Posterior vena cava (tissue), 2 donors: ENCODE data around the gene MYG1. TPM values are rescaled to one million over a fixed set of nuclear protein-coding genes. Genes with fewer than 3 reads are reported as not detected.
A peak's percentile ranks its signal among the peaks of the same experiment; 100 is the strongest.

ENCODE experiments used
- DNase-seq: peaks from one replicate; pipeline ENCODE4 v3.0.0-alpha.2; 2020; ENCODE audit warnings: low spot score
- intact Hi-C, 2 donors: fragments of 100-400 bp; cut with DNase I; formaldehyde crosslinking; loops; one replicate each; pipeline versions ENCODE4 v1.14.1 to v1.14.2; 2022 to 2023
- long read RNA-seq, 2 donors: library from polyadenylated mRNA; unstranded; transcript quantifications; one replicate each; pipeline ENCODE4 v2.0.0, GENCODE V29; 2020 to 2021
- total RNA-seq, 2 donors: library from RNA; stranded (reverse); fragmentation: NEBNext Ultra II Directional; extraction: Animal tissue kit (Norgen Biotek cat#: 25700); gene quantifications; one replicate each; pipeline ENCODE4 v1.2.1, GENCODE V29; 2021
- donor health status: DM: yes; HTN: yes; CAD: no.
- donor health status: DM: yes; HTN: yes; CAD: no.

The MYG1 gene
- total RNA-seq: 10 to 100 TPM; 35.6 to 37.8 TPM
- long read RNA-seq, donor 1, transcript C12orf10-201 (7 exons, 1,192 nt): major isoform, 12 of 16 reads
- long read RNA-seq, donor 1, partial matches to known transcripts: 0 of 16 reads
- long read RNA-seq, donor 1, other reads (novel, unspliced or antisense): 1 of 16 reads
- long read RNA-seq, donor 2, transcript C12orf10-201 (7 exons, 1,192 nt): major isoform, 95 of 120 reads
- long read RNA-seq, donor 2, transcript C12orf10-205 (6 exons, 1,369 nt): minor isoform, 9 of 120 reads
- long read RNA-seq, donor 2, partial matches to known transcripts: 1 of 120 reads
- long read RNA-seq, donor 2, other reads (novel, unspliced or antisense): 13 of 120 reads

GRCh38 chr12:53299454-53300180 is at the start of gene MYG1:
Gene MYG1 (plus strand): TSS chr12:53299695. CDS start chr12:53299738, 43 bp downstream.
- peak; percentile 97 for DNase-seq
- intact Hi-C loops: no loop called here

GRCh38 chr12:53251477-53252348 is 47.8 kb upstream of the MYG1 start:
- DNase-seq: peak; percentile 92
- intact Hi-C loops: loop anchor here in 1 of 2 donors (5.0 kb wide), 2 partner anchors 39 to 41 kb away; no protein-coding TSS in a partner anchor

DNA sequence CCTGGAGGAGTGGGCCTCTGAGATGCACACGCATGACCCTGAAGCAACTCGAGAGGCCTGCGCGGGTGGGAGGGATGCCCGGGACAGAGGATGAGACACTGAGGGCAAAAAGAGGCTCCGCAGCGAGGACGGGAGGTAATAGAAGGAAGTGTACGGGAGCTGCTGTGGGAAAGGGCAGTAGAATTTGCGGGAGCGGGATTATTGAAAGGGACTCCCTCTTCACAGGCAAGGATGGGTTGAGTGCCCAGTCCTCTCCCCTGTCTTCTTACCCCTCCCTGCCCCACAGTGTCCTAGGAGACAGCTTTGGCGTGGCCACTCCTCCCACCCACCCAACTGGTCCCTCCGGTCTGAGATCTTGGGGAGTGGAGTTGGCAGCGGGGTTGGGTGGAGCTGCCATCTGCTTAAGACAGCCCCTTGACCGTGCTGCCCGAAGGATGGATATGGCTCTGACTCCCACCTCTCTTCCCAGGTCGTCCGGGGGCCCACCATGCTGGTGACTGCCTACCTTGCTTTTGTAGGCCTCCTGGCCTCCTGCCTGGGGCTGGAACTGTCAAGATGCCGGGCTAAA is 47.1 kb upstream of the MYG1 start:
- intact Hi-C loops: loop anchor here in 1 of 2 donors (5.0 kb wide), 2 partner anchors 40 kb away; no protein-coding TSS in a partner anchor
- no peak for DNase-seq

DNA sequence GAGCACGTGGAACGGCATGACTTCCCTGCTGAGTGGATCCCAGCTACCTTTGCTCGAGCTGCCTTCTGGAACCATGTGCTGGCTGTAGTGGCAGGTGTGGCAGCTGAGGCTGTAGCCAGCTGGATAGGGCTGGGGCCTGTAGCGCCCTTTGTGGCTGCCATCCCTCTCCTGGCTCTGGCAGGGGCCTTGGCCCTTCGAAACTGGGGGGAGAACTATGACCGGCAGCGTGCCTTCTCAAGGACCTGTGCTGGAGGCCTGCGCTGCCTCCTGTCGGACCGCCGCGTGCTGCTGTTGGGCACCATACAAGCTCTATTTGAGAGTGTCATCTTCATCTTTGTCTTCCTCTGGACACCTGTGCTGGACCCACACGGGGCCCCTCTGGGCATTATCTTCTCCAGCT is 46.2 kb upstream of the MYG1 start:
- no peak for DNase-seq
- intact Hi-C loops: loop anchor here in 1 of 2 donors (5.0 kb wide), 2 partner anchors 39 to 41 kb away; no protein-coding TSS in a partner anchor

- intact Hi-C loops: loop anchor here in 1 of 2 donors (5.0 kb wide), 2 partner anchors 37 to 43 kb away; no protein-coding TSS in a partner anchor
- DNase-seq: no peak
Measured at GRCh38 chr12:53254816-53255545, 44.5 kb upstream of the MYG1 start.

DNA sequence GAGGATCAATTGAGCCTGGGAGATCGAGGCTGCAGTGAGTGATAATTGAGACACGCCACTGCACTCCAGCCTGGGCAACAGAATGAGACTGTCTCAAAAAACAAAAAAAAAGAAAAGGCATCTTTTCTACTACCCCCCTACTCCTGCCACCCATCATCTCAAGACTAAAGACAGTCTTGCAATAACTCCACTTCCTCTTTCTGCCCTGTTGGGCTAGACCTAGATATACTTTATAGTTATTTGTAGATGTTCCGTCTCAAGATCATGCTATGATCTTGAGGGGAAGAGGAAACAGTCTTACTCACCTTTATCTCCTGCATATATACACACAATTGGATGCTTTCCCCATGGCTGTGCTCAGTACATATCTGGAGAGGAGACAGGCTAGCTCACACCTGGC is 43.5 kb upstream of the MYG1 start:
- intact Hi-C loops: no loop called here
- no peak for DNase-seq

DNA sequence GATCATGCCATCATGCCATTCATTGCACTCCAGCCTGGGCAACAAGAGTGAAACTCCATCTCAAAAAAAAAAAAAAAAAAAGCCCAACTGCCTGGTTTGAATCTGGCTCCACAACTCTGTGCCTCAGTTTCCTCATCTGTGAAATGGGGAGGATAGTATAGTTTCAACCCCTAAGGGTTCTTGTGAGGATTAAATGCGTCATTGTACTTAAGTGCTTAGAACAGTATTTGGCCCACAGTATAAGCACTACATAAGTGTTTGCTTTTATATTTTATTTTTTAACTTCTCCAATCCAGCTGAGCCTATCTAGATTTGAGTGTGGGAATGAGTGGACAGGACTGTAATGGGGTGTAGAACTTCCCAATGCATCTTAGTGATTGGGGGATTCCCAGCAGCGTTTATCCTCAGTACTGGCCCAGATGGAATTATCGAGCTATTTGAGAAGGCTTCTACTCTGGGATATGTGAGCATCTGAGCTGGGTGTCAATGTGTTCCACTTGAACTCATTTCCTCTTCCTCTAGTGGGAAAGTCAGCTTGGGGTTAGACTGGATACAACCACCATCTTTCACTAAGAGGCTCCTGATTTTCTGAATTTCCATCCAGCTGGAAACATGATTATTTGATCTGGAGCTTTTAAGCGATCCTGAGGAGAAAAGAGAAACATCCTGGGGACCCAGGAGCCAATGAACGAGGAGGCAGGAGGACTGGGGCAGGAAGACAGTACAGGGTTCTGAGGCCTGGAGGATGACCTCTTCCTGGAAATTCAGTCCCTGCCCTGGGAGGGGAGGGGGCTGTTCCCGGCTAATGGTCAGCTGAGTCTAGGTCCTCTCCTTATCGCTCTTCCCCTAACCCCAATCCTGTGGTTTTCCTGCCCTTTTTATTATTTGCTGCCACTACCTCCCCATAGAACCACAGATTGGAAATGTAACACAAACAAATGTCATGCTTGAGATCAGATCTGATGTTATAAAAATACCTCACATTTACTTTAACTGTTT is 40.7 kb upstream of the MYG1 start:
- intact Hi-C loops: no loop called here
- no peak for DNase-seq

GRCh38 chr12:53259891-53260290 is 39.6 kb upstream of the MYG1 start:
- intact Hi-C loops: no loop called here
- no peak for DNase-seq

GRCh38 chr12:53265783-53266182 is 33.7 kb upstream of the MYG1 start:
- no peak for DNase-seq
- intact Hi-C loops: no loop called here

DNA sequence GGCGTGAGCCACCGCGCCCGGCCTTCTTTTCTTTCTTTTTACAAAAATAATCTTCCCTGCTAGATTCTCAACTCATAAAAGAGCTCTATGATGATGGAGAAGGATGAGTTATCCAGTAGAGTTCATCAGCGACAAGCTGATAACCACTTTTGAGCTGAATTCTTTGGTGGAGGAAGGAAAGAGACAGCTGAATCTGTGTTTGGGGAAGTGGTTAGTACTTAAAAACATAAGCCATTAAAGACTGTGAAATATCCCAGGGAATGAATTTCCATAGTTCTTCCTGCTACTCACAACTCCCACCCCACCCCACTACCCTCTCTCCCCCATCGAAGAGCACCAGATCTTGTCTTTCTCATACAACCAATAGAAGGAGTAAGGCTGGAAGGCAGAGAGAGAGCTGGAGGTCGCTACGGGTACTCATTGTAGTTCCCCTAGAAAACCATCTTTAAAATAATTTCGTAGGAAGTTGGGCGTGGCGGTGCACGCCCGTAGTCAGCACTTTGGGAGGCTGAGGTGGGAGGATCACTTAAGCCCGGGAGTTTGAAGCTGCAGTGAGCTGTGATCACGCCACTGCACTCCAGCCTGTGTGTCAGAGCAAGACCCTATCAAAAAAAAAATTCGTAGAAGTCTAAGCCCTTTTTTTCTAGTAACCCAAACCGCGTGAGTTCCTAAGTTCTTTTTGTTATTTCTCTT is 32.0 kb upstream of the MYG1 start:
- no peak for DNase-seq
- intact Hi-C loops: no loop called here

DNA sequence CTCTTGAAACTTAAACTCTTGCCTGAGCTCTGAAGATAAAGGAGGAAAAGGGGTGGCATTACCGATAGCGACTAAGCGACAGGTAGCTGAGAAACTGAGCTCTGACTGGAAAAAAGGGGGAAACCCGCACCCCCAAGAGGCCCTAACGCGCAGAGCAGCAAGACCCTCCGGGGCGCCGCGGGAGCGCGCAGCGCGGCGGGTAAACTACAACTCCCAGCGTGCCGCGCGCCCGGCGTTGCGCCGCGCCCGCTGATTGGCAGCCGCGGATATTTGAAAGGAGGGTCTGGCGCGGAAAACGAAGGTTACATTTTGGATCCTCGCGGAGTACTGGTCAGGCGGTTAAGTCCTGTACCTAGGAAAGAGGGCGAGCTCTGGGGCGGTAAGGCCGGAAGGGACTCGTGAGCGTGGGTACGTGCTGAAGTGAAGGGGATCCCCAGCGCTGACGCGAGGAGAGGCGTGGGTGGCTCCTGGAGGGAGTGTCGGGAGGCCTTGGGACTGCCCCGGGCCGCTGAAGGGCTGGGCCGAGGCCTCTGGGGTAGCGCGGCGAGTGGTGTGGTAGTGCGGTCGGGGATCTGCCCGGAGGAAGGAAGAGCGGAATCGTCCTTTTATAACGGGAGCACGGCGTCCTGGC is 31.4 kb upstream of the MYG1 start, which contains the start of gene ESPL1:
Gene ESPL1 (plus strand): TSS at position 301 of the 631 bp plus-strand sequence. CDS start 468 bp downstream, outside the sequence.
- peak; percentile 88 for DNase-seq
- intact Hi-C loops: no loop called here

- intact Hi-C loops: no loop called here
- DNase-seq: no peak
Measured at GRCh38 chr12:53268630-53269562, 30.6 kb upstream of the MYG1 start.

GRCh38 chr12:53274445-53274844 is 25.1 kb upstream of the MYG1 start:
- DNase-seq: no peak
- intact Hi-C loops: no loop called here

DNA sequence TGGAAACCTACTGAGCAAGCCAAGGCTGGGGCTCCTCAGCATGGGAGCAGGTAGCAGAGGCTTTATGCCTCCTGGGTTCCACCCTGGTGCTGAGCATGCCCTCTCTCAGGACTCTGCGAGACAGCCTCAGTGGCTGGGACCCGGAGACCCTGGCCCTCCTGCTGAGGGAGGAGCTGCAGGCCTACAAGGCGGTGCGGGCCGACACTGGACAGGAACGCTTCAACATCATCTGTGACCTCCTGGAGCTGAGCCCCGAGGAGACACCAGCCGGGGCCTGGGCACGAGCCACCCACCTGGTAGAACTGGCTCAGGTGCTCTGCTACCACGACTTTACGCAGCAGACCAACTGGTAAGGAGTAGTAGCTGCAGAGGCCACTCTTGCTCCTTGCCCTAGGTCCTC is 23.0 kb upstream of the MYG1 start:
- intact Hi-C loops: no loop called here
- DNase-seq: no peak

DNA sequence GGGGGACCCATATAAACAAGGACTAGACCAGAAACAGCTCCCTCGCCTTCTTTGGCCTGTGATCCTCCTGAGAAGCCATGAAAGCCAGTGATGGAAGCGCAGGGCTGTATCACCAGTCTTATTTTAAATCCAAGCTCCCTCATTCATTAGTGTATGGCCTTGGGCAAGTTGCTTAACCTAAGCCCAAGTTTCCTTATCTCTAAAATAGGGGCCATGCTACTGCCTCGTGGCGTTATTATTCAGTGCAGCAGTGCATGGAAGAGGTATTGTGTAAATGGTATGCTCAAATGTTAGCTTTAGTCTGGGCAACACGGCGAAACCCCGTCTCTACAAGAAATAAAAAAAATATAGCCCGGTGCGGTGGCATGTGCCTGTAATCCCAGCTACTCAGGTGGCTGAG is 21.5 kb upstream of the MYG1 start:
- no peak for DNase-seq
- intact Hi-C loops: no loop called here
